SU-DHL-6 (cell line): Measurements from ENCODE around the gene SERPINA12.
A peak's percentile ranks its signal among the peaks of the same experiment; 100 is the strongest.

Source experiments
- H2AFZ ChIP-seq: fragments of 200-600 bp; sonication (generic); 2 replicates; pipeline ENCODE4 v1.6.1; 2014; ENCODE audit warnings: low read depth, mild to moderate bottlenecking, moderate library complexity, mixed read lengths, antibody characterized with exemption, low read length; ENCODE audit not compliant: severe bottlenecking
- H3F3A ChIP-seq: fragments of 200-600 bp; shearing (Covaris generic); 2 replicates; pipeline ENCODE4 v1.6.0; 2016; ENCODE audit warnings: antibody characterized with exemption, mild to moderate bottlenecking; ENCODE audit not compliant: insufficient read depth
- H3K27ac ChIP-seq: fragments of 200-600 bp; sonication (generic); 2 replicates; pipeline ENCODE4 v1.5.1; 2016; ENCODE audit warnings: low read depth, mild to moderate bottlenecking, low read length, moderate library complexity, mixed read lengths
- H3K27me3 ChIP-seq: fragments of 200-600 bp; sonication (generic), shearing (Covaris generic); 2 replicates; pipeline ENCODE4 v1.6.0; 2014; ENCODE audit warnings: mild to moderate bottlenecking, low read length
- H3K36me3 ChIP-seq: fragments of 200-600 bp; sonication (generic); 2 replicates; pipeline ENCODE4 v1.6.1; 2014; ENCODE audit warnings: mild to moderate bottlenecking, low read length, mixed read lengths
- H3K4me2 ChIP-seq: fragments of 300-600, 200-600 bp; shearing (Covaris generic), sonication (generic); 2 replicates; pipeline ENCODE4 v1.6.0; 2014; ENCODE audit warnings: low read length, low read depth, mild to moderate bottlenecking; ENCODE audit not compliant: poor library complexity, severe bottlenecking
- H3K4me3 ChIP-seq: fragments of 200-600 bp; sonication (generic); 2 replicates; pipeline ENCODE4 v1.5.1; 2014; ENCODE audit warnings: antibody characterized with exemption, low read length, mild to moderate bottlenecking, mixed read lengths; ENCODE audit not compliant: insufficient read depth, poor library complexity, severe bottlenecking
- H3K79me2 ChIP-seq: fragments of 200-600 bp; sonication (generic); 2 replicates; pipeline ENCODE4 v1.6.1; 2014; ENCODE audit warnings: mild to moderate bottlenecking, low read length, moderate library complexity; ENCODE audit not compliant: insufficient read depth
- H3K9ac ChIP-seq: fragments of 200-600 bp; sonication (generic); 2 replicates; pipeline ENCODE4 v1.7.0; 2014; ENCODE audit warnings: mild to moderate bottlenecking, low read length
- H3K9me2 ChIP-seq: fragments of 200-600 bp; sonication (generic); replicated peaks from 2 replicates; pipeline ENCODE4 v1.6.1; 2014; ENCODE audit warnings: low read length; ENCODE audit not compliant: insufficient read depth
- H3K9me3 ChIP-seq: fragments of 200-600 bp; sonication (generic); 2 replicates; pipeline ENCODE4 v1.6.1; 2014; ENCODE audit warnings: low read length, mixed read lengths; ENCODE audit not compliant: insufficient read depth
- H4K20me1 ChIP-seq: fragments of 200-600 bp; sonication (generic); 2 replicates; pipeline ENCODE4 v1.6.1; 2014; ENCODE audit warnings: low read depth, mild to moderate bottlenecking, antibody characterized with exemption, low read length, moderate library complexity, mixed read lengths
- EZH2phosphoT487 ChIP-seq: fragments of 200-600 bp; sonication (generic), shearing (Covaris generic); conservative IDR thresholded peaks from 2 replicates; pipeline ENCODE4 v1.6.1; 2018; ENCODE audit warnings: mild to moderate bottlenecking, antibody characterized with exemption, low read length, moderate library complexity, mixed read lengths
- TF ChIP-seq, protein P1 (sequence below): fragments of 200-600 bp; sonication (generic); IDR thresholded peaks from one replicate; pipeline ENCODE4 v1.5.1; 2017; ENCODE audit warnings: antibody characterized with exemption, mild to moderate bottlenecking, low read length, moderate library complexity; ENCODE audit not compliant: insufficient read depth, poor library complexity, severe bottlenecking

SERPINA12 gene

DNA sequence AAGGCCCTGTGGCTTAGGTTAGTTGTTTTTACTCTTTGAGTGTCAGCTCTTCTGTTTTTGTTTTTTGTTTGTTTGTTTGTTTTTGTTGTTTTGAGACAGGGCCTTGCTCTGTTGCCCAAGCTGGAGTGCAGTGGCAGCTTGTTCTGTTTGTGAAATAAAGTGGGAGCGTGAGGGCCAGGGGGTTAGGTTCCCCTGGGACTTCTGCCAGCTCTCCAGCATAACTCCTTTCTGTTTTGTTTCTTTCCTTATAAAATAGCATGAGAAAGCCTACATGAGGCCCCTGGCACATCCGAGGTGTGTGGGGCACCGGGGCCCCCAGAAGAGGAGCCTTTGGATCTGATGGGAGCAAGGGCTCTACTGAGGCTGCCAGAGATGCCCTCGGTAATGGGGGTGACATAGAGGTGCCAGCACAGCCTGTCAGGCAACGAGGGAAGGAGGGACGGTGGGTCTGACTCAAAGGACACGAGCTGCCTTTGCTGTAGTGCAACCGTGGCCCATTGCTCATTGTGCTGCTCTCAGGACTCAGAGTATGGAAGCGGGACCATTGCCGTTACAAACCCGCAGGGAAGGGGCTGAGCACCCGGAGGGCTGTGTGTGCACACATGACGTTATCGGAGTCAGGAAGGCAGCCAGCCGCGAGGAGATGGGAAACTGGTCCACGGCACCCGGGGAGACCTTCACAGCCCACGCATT is 47.6 kb downstream of the SERPINA12 start:
- Histone ChIP-seq H2AFZ (no peak overlapping the region), H3K4me3 (no peak overlapping the region), H3K9me2 (no peaks in the 10 kb centered on the region), H3F3A (peaks cover 14% of the 10 kb centered on the region; the same call in 1 of the 2 replicates), H4K20me1 (no peaks in the 10 kb centered on the region), H3K27ac (peak overlapping the region; percentile 29), H3K9ac (no peak overlapping the region), H3K4me2 (no peak overlapping the region), H3K27me3 (no peaks in the 10 kb centered on the region), H3K79me2 (no peaks in the 10 kb centered on the region), H3K9me3 (no peaks in the 10 kb centered on the region), H3K36me3 (peaks cover 19% of the 10 kb centered on the region; the same call in 1 of the 2 replicates)
- no peak for TF ChIP-seq EZH2phosphoT487
- TF ChIP-seq, protein P1, sequence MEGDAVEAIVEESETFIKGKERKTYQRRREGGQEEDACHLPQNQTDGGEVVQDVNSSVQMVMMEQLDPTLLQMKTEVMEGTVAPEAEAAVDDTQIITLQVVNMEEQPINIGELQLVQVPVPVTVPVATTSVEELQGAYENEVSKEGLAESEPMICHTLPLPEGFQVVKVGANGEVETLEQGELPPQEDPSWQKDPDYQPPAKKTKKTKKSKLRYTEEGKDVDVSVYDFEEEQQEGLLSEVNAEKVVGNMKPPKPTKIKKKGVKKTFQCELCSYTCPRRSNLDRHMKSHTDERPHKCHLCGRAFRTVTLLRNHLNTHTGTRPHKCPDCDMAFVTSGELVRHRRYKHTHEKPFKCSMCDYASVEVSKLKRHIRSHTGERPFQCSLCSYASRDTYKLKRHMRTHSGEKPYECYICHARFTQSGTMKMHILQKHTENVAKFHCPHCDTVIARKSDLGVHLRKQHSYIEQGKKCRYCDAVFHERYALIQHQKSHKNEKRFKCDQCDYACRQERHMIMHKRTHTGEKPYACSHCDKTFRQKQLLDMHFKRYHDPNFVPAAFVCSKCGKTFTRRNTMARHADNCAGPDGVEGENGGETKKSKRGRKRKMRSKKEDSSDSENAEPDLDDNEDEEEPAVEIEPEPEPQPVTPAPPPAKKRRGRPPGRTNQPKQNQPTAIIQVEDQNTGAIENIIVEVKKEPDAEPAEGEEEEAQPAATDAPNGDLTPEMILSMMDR = no peak

DNA sequence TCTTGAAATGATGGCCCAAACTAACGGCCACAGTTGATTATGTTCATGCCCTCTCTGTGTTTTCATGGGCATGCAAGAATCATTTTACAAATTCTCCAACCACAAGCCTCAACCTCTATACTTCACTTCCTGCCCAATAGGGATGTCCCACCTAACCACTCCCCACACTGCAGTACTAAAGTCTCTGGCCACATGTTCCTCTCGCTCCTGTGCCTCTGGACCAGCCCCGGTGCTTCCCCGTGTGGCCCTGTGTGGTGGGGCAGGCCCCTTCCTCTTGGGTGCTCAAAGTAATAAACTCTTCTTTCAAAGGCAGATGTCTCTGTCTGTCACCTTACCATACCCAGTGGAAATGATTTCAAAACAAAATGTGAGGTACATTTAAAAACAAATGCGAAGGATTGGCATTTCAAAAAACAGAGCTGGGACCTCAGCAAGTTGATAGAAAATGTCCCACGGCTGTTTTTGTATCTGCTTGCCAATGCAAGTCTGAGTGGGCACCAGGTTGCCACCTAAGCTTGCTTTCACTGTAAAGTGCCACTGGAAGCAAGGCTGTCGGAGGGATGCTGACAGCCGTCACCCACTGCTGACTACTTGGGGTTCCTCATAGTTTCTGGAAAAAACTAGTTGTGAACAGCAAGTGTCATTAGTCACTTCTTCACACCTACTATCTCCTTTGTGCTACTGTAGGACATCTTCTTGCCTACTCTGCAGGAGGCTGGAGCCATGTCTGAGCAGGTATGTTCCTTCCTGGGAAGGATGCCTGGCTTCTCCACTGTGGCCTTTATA is 48.4 kb downstream of the SERPINA12 start:
- Histone ChIP-seq H3K9me3 (no peaks in the 10 kb centered on the region), H3K79me2 (no peaks in the 10 kb centered on the region), H2AFZ (no peak overlapping the region), H3K4me3 (no peak overlapping the region), H4K20me1 (no peaks in the 10 kb centered on the region), H3K9me2 (no peaks in the 10 kb centered on the region), H3F3A (peaks cover 8% of the 10 kb centered on the region; the same call in 1 of the 2 replicates), H3K9ac (no peak overlapping the region), H3K27ac (no peak overlapping the region; the same call in 1 of the 2 replicates), H3K36me3 (peaks cover 19% of the 10 kb centered on the region; the same call in 1 of the 2 replicates), H3K27me3 (no peaks in the 10 kb centered on the region), H3K4me2 (no peak overlapping the region)
- TF ChIP-seq, protein P1 = no peak
- TF ChIP-seq EZH2phosphoT487 = no peak

DNA sequence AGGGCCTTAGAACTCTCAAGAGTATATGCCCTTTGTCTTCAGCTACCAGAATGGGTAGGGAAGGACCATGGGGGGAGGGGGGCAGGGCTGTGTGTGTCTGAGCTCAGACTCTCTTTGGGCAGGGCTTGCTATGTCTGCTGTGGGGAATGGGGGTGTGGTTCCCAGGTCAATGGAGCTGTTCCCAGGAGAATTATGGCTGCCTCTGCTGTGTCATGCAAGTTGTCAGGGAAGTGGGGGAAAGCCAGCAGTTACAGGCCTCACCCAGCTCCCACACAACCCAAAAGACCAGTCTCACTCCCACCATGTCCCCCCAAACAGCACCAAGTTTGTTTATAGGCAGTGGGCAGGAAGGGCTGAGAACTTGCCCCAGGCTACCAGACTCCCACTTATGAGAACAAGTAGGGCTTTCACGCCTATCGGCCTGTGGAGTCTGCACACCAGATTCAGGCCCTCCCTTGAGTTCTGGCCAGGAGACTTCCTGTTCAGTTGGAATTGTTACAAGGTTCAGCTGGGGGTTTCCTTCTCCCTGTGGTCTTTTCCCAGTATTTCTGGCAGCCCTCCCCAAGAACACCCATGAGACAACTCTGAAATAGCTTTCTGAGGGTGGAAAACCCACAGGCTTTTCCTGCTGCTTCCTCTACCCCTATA is 50.6 kb downstream of the SERPINA12 start:
- TF ChIP-seq EZH2phosphoT487 = no peak
- TF ChIP-seq, protein P1 = no peak
- H3K9me2 ChIP-seq = no peaks in the 10 kb centered on the region
- H3K27ac ChIP-seq = no peak overlapping the region
- H3K4me2 ChIP-seq = no peak overlapping the region
- no peaks in the 10 kb centered on the region for H3K9me3 ChIP-seq
- H4K20me1 ChIP-seq = no peaks in the 10 kb centered on the region
- H3K9ac ChIP-seq = no peak overlapping the region
- no peaks in the 10 kb centered on the region for H3K27me3 ChIP-seq
- H3F3A ChIP-seq = 0 out of 2 replicates have a peak, but pooled peaks cover 3% of the 10 kb centered on the region
- H3K36me3 ChIP-seq = peaks cover 10% of the 10 kb centered on the region; the same call in 1 of the 2 replicates
- H2AFZ ChIP-seq = no peak overlapping the region
- no peaks in the 10 kb centered on the region for H3K79me2 ChIP-seq
- H3K4me3 ChIP-seq = no peak overlapping the region
